DMS53 treated with DMSO at 0.1 percent for 48 hours (cell line): Measurements from ENCODE around the gene TBCA.

Experiments
- DNase-seq: peaks from one replicate; lab custom pipeline; 2025; ENCODE audit not compliant: unreplicated experiment; lab: John Stamatoyannopoulos, UW

TBCA gene

GRCh38 chr5:77643654-77644370, 132.3 kb downstream of the TBCA start:
- DNase-seq, result no peak

GRCh38 chr5:77642738-77643653, 133.1 kb downstream of the TBCA start:
- DNase-seq, result no peak

GRCh38 chr5:77641963-77642737, 134.0 kb downstream of the TBCA start:
- DNase-seq, result no peak

- DNase-seq, result no peak
These were observed 134.7 kb downstream of the TBCA start for GRCh38 chr5:77641397-77641943.
